ENCODE measurements around the gene KIF5C.

KIF5C gene

DNA sequence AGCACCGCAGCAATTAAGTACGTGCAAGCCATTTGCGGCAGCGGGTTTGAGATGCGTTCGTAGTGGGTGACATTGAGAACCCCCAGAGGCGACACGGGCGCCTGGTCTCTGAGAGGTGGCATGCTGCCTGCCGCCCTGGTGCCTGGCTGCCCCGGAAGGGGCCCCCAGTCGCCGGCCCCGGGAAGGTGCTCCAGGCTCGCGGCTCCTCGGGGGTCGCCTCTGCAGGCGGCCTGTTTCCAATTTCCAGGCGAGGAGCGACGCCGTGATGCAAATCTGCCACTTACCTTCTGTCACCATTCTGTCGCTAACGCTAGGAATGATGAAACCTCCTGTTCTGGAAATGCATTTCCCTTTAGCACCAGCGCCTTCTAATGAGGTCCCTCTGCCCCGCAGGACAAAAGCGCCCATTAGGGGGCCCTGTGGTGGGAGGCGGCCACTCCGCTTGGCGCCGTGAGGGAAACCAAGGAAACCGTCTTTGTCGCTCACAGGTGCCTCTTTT lies 13.0 kb downstream of the KIF5C start:
- DNase-seq = no peak

DNA sequence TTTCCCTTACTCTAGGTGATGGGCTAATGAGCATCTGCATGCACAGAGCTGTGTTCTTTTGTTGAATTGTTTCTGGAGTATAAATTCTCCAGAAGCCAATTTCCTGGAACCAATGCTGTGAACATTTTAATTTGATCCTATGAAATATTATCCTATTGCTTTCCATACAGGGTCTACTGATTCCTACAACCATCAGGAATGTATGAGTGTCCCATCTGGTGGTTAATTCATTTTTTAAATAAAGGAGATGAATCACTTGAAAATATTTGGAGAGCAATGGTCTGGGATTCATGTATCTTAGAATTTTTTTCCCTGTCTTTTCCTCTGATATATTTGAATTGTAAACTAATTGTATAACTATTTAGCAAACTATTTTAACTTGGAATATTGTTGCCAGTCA lies 14.0 kb downstream of the KIF5C start:
- no peak for DNase-seq

DNA sequence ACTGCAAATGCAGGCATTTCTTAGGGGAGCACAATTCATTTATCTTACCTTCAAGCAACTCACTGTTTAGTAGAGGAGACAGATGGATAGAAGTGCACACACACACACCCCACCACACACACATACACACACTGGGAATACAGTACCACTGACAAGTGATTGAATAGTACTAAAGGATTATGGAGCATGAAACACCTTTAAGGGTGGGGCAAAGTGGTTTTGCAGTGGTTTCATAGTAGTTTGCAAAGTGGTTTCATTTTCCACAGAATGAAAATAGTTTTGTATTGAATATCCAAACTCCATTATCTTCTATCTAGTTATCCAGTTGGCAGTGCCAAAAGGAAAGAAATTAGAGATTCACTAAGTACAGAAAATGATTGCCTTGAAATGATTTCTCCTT lies 18.9 kb downstream of the KIF5C start:
- no peak for DNase-seq

DNA sequence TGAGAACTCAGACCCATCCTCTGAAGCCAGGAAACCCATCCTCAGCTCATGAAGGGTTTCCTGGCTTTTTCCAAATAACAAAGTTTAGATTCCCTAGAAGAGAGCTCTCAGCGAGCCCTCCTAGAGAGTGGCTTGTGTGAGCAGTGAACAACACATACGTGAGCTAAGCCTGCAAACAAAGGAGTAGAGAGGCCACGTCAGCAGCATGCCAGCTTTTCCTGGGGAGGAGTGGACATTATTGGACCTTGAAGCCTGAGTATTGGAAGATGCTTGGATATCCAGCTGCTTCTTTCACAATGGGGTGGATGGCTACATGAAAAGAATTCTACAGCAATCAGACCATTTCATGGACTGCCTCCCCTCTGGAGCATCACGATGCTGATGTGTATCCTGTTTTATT lies 21.1 kb downstream of the KIF5C start:
- no peak for DNase-seq

DNA sequence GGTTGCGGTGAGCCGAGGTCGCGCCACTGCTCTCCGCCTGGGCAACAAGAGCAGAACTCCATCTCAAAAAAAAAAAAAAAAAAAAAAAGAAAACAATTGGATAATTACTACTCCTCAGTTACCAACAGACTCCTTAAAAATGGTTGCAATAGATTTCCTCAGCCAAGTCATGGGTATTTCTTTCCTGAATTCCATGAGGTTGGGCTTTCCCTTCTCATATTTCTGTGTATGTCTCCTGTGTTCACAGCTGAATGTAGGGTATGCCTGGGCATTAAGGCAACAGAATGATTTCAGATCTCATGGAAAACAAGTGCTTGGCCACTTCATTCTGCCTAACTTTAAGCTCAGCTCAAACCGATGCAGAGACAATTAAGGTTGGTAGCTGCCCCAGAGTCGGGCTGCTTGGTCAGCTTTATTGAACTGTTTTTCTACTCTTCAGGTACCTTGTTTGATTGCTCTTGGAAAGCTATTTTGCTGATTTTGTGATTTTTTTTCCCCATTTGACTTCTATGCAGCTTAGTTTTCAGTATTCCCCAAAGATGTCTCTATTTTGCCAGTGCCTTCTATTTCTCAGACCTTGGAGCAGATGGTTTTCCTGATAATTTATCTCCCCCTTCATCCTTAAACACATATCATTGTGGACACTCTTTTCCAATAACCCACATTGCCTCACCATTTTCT lies 24.8 kb downstream of the KIF5C start:
- DNase-seq = no peak

DNA sequence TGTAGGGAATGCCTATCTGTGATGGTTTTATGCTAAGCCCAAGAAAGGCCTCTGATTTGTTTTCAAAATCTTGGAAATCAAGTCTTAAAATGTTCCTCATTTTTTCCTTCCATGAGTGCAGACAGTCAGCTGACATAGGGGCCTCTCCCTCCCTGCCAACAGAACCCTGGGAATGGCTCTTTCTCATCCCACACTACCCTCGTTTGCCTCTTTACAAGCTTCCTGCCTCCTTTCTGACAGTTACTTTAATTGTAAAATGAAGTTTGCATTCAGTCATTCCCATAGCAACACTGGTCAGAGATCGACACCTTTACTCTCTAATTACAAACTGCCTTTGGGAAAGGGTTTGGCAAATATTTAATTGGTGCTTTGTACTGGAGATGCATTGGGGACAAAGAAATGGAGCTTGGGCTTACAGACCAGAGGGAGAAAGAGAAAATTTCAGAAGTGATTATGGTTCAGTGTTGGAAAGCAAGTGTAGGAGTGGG lies 25.4 kb downstream of the KIF5C start:
- no peak for DNase-seq

DNA sequence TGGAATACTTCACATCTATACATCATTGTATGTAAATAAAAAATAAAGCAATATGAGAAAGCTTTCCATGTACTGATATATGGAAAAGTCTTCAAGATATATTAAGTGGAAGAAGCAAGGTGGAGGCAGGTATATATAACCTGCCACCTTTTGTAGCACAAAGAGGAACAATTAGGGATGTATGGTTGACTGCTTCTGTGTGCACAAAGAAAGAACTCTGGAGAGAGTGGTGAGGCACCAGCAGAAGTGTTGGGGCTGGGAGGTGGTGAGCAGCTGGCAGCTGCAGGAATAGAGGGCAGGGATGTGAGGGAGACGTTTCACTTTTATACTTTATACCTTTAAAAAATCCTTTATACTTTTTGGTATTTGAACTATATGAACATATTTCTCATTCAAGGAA lies 26.1 kb downstream of the KIF5C start:
- DNase-seq = no peak

DNA sequence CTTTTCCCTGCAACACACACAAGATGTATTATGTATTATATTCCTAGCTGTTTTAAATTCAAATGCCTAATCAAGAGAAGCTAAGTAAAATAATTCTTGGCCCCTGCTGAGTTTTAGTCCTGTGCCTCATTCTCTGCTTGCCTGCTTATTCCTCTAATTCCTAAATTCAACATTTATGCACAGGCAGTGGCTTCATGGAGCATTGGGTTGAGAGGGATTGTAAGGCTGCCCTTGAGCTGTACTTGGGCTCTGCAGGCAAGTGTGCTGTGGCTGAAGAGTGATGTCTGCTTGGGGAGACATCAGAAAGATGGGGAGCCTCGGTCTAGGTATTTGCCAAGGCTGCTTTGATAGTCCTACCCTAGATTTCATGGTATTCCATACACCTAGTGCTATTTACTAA lies 27.8 kb downstream of the KIF5C start:
- no peak for DNase-seq

DNA sequence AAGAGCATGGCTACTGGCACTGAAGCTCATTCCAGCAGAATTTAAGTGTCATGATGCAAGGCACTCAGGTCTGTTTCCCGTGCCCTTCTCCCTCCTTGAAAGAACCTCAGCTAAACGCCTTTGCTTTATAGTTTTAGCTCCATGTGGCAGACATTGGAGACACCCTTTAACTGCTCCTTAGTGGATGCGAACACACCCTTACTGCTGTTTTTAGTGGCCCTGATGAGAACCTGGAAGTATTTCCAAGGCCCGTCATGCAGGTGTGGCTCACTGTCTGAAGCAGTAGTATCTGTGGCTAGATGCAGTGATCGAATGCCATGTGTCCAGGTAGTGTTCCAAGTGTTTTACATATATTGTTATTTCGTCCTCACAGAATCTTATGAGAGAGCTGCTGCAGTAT lies 28.3 kb downstream of the KIF5C start:
- DNase-seq = no peak

DNA sequence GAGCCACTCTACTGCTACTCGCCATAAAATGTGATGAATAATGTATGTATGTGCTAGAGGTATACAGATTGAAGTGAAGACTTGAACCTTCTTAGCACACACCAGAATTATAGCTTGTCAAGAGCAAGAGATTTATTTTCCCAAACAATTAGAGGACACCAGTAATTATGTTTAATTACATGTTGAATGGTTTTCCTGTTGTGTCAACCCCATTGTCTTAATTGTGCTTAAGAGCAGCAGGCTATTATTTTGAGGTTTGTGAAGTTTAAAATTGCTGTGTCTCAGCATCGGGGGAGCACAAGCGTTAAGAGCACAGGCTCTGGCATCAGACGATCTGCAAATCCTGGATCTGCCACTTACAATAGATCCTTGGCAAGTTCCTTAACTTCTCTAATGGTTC lies 29.0 kb downstream of the KIF5C start:
- no peak for DNase-seq

DNA sequence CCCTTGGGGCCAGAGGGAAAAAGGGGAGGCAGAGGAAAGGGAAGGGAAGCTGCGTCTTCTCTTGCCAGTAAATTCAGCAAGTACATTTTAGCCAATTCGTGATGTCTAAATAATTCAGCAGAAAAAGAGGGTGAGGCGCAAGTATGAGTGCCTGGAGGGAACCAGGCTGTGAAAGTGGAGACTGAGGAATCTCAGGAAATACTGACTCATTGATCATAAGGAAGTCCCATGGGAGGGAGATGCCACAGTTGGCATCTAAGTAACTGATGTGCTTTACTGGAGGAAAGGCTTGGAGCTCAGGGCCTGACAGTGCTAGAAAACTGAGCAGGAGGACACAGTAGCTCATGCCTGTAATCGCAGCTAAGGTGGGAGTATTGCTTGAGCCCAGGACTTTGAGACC lies 31.1 kb downstream of the KIF5C start:
- no peak for DNase-seq

DNA sequence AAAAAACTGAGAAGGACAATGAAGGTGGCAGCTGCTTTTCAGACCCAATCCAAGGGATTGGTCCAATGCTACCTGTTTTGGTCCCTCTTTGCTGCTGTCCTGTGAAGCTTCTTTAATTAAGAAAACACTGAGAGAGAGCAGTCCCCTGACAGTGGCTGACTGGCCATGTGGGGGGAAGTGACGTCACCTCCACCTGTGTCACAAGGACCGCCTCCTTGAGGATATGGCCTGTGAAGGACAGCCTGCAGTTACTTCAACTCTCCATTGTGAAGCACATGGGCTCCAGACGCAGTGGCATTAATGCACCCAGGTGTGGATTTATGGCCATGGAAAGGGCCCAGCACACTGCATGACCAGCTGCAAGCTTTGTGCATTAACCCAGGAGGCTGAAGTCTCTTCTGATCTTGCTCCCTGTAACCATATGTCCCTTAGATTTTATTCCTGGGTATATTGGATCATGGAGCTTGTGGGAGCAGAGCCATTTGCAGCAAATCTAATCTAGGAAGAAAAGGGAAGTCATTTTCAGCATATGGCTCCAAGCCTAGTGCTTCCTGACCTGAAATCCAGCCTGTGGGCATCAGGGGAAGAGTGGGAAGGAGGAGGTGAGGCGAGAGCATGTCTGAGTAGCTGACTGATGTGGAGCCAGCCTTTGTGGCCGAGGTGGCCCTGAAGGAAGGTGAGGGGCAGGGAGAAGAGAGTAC lies 32.2 kb downstream of the KIF5C start:
- no peak for DNase-seq

DNA sequence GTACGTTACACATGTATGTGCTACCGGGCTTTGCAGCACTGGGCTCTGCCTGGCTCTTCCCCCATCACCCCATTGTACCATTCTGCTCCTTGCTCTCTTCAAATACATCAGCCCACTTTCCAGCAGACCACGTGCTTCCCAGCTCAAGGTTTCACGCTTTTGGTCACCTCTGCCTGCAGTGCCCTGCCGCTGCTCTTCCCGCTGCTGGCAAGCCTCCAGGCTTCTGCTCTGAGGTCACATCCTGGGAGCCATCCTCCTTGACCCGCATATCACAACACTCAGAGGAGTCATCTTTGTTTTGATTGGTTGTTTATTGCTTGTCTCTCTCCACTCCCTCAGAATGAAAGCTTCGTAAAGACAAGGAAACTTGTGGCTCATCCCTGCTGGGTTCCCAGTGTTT lies 34.1 kb downstream of the KIF5C start:
- DNase-seq = no peak

DNA sequence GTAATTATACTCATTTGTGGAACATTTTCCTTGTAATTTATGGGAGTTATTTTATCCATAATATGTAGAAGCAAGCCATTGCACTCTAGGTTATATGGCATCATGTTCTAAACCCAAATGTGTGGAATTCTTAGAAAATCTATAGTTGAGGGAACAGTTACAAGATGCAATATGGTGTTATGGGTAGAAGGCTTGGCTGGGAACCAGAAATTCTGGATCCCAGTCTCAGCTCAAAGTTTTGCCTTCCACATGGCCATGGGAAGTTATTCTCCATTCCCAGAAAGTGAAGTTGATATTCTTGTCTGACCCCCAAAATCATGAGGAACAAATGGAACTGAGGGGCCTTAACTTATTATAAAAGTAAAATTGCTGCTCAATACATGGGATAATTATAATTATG lies 38.0 kb downstream of the KIF5C start:
- no peak for DNase-seq

DNA sequence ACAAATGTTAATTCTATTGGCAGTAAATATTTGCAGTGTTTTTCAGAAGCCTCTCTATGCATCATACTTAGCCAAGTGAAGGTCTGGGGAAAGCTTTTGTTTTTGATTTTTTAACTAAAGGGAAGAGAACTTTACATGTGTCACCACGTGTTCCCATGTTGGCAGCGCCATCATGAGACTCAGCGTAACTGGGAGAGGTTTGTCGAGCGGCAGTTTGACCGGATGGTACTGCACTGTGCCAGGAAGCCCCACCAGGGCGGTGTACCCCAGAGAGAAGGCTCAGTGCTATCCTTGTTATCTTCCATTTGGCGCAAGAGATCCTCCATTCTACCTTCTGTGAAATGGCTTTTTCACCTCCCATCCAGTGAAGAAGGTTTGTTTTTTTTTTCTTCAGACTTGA lies 38.5 kb downstream of the KIF5C start:
- DNase-seq = no peak

DNA sequence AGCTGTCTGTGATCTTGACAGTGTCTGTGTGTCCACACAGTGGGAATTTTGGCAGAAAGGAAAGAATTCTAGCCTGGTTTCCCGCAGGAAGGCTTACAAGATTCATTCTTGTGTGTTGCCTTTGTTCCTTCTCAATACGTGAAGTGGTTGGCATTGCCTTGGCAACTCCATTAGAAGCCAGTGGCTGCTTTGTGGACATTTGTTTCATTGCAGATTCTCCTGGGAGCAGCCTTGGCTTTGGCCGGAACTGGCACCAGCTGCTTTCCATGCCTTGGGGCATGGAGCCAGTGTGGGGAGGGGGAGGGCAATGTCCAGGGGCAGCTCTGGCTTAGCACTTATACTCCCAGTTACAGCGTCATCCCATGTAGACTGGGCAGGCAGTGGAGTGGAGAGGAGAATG lies 39.4 kb downstream of the KIF5C start:
- no peak for DNase-seq

DNA sequence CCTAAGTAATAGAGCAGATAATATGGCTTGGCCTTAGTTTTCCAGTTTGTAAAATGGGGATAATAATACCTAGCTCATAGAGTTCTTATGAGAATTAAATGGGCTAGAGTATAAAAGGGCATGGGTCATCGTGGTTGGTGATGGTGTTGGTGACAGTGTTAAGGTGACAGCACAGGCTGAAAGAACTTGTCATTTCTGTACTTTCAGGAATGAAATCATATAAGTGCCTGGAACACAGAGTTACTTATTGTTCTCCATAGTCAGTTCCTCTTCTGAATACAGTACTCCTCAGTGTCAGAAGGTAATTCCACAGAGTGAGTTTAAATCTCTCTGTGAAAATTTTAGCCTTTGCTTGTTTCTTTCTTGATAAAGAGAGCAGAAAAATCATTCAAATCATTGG lies 42.4 kb downstream of the KIF5C start:
- no peak for DNase-seq

DNA sequence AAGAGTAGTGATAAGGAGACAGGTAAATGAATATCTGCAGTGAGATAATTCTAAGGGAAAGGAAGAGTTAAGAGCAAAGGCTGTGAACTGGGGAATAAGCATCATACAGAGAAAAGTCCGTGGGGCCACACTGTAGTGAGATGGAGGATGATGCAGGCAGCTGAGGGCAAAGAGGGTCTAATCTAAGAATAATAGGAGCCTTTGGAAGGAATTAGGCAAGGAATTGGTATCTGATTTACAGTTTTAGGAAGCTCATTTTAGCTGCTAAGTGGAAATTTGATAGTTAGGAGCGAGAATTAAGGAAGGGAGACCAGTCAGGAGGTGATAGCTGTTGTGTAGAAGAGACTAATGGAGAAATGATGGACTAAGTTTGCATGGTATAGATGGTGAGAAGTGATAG lies 43.5 kb downstream of the KIF5C start:
- DNase-seq = no peak

DNA sequence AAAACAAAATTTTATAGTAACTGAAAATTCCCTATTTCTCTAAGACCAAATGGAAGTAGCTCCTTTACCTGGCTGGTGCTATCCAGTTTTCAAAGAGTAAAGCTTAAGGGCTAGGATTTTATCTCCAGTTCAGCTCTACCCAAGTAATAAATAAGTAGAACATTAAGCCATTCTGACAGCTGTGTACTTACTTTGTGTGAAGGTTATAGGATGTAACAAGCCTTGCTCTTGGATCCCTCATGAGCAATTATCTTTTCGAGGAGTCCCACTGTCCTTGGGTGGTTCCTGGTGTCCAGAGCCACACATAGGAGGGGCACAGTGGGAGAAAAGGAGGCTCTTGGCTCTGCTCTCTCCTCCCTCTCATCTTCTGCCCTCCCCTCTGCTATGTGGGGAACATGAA lies 45.5 kb downstream of the KIF5C start:
- no peak for DNase-seq

DNA sequence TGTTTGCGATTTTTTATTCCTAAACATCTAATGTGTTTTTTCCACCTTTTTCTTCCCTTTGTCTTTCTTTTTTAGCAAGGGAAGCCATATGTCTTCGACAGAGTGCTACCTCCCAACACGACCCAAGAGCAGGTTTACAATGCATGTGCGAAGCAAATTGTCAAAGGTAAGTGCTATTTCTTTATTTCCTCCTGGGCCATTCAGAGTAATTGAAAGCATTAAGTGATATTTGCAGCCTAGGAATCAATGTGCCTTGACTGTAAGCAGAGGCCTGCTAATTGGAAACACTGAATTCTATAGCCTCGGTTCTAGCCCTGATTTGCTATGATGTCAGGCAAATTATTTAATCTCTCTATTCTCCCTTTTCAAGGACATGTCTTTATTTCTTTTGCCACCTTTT lies 47.0 kb downstream of the KIF5C start:
- no peak for DNase-seq

DNA sequence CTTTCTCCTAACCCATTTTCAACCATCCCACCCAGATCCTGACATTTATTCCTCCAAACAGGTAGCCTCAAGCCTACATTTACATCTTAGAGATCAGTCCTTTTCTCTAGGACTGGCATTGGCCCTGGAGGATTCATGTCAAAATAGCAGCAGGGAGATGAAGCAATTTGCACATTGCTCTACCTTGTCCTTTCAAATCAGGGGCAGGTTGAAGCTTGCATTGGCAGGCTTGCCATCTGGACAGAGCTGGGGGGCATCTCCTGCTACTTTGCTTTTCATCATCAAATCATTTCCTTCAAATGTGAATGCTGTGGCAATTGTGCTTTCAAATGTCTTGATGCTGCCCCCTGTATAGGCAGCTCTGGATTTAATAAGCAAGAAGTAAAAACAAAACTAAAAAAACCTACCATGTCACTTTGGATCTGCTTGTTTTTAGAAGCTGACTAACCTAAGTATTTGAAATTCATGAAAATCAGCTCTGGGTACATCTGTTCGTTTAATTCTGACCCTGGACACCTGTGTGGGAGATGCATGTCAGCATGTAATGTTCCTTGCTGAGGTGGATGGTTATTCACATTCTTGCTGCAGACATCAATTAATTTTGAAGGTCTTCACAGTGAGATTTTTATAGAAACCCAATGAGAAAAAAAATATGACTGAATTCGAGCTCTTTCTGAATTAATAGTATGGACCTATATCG lies 47.9 kb downstream of the KIF5C start:
- no peak for DNase-seq

DNA sequence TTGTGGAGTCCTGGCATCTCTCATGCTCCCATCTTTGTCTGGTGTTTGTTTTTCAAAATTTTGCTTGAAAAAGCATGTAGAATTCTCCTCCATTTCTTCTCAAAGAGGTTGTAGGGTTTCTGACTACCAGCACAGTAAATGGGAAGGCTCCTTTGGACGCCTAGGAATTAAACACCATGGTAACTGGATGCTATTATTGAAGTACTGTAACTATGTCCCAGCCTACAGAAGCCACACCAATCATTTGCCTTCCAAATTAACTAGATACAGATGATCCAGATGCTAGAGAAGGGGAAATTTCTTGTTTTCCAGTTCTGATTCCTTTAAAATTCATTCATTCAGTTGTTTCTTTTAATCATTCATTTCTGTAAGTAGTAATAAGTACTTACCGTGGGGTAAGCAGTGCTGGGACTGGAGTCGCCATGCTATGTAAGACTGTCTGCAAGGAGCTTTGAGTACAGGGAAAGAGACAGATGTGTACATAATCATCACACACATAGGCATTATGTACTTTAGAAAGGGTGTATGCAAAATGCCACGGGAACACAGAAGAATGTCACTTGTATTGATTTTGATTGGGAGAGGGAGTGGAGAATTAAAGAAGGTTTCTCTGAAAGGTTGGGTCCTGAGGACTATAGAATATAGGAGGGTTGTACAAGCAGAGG lies 49.6 kb downstream of the KIF5C start:
- DNase-seq = no peak

DNA sequence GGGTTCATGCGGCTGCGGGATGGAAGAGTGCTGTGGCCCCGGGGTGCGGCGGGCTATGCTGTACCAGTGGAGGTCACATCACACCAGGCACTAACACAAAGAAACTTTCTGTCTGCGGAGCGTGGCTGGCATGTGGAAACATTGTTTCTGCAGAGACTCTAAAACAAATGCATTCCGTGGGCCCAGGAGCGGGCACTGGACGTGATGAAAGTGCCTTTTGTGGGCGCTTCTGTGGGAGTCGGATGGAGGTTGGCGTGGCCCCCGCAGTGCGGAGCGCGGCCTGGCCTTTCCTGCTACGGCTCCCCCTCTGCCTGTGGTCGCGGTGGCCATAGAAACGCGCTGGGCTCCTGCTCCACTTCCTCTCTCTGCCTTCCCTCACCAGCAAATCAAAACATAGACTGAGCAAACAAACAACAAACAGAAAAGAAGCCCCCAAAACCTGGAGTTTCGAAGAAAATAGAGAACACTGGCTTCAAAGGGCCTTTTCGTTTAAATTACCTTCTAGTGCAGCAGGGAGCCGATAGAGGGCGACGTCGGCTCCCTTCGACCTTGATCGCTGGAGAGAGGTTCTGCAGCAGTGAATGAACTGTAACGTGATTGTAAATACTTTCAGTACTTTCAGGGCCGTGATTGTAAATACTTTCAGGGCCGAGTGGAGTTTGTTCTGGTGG lies 51.4 kb downstream of the KIF5C start:
- DNase-seq = no peak
